Tibial nerve (tissue), 4 donors: ENCODE measurements around the gene SYNM. TPM values are rescaled to one million over a fixed set of nuclear protein-coding genes. Genes with fewer than 3 reads are reported as not detected.

Experiments used
- DNase-seq, 2 donors: peaks; one replicate each; pipeline ENCODE4 v3.0.0-alpha.2; 2019; ENCODE audit warnings: low spot score in 2 of 2
- H3K27ac ChIP-seq, 4 donors: fragments of 200-600 bp; sonication (generic) in 3 of 4; one replicate each; pipeline ENCODE4 v1.5.1; 2017 to 2019; ENCODE audit warnings: mild to moderate bottlenecking in 1 of 4
- H3K27me3 ChIP-seq, 2 donors: fragments of 200-600 bp; sonication (generic) in 1 of 2; one replicate each; pipeline versions ENCODE4 v1.5.1 to v1.6.0; 2017 to 2019
- H3K36me3 ChIP-seq, 3 donors: fragments of 200-600 bp; sonication (generic); one replicate each; pipeline ENCODE4 v1.5.1; 2018 to 2019
- H3K4me1 ChIP-seq, 4 donors: fragments of 200-600 bp; sonication (generic) in 3 of 4; one replicate each; pipeline ENCODE4 v1.5.1; 2017 to 2019
- H3K4me3 ChIP-seq, 4 donors: fragments of 200-600 bp; sonication (generic) in 3 of 4; one replicate each; pipeline ENCODE4 v1.5.1; 2017 to 2019; ENCODE audit warnings: mild to moderate bottlenecking in 1 of 4, moderate library complexity in 1 of 4
- H3K9me3 ChIP-seq, 4 donors: fragments of 200-600 bp; sonication (generic) in 3 of 4; one replicate each; pipeline ENCODE4 v1.5.1; 2017 to 2019
- CTCF ChIP-seq, 5 experiments: fragments of 200-600 bp in 3 of 5; fragments of 450-650 bp in 2 of 5; sonication (generic) in 3 of 5; IDR thresholded peaks; one replicate each; pipeline ENCODE4 v1.5.1; 2016 to 2019; ENCODE audit warnings: antibody characterized with exemption in 5 of 5, mild to moderate bottlenecking in 3 of 5, moderate library complexity in 2 of 5
- EP300 ChIP-seq, 2 donors: sonication (generic); formaldehyde crosslinking; IDR thresholded peaks; one replicate each; pipeline ENCODE4 v1.6.1; 2017; ENCODE audit warnings: antibody characterized with exemption in 2 of 2, mild to moderate bottlenecking in 1 of 2
- POLR2A ChIP-seq, 2 donors: fragments of 450-650 bp; IDR thresholded peaks; one replicate each; pipeline ENCODE4 v1.6.1; 2017; ENCODE audit warnings: antibody characterized with exemption in 2 of 2, mild to moderate bottlenecking in 2 of 2, moderate library complexity in 2 of 2
- WGBS, 2 donors: methylation state at CpG; one replicate each; pipeline ENCODE4 v1.1.5; 2018; 5-methylcytosine and 5-hydroxymethylcytosine counted together
- total RNA-seq, 4 donors: library from RNA; depleted of rRNA; stranded (reverse); fragments of >200 nt; gene quantifications; one replicate each; pipeline ENCODE4 v1.1.0, GENCODE V29; 2016

Gene SYNM
- total RNA-seq, 4 donors from 2014 or later = 26.4 to 47.0 (median 29.6) TPM

- no peaks in the 10 kb centered on the region for H3K4me1 ChIP-seq
- TF ChIP-seq CTCF (IDR thresholded peaks at IDR 0.05) (no peak), EP300 (IDR thresholded peaks at IDR 0.05) (no peak), POLR2A (IDR thresholded peaks at IDR 0.05) (no peak)
- no peak for DNase-seq
- no peaks in the 10 kb centered on the region for H3K9me3 ChIP-seq
- 52 to 55% methylated on average over 3 of the region's 3 CpGs for WGBS, 2 donors
- H3K36me3 ChIP-seq = no peaks in the 10 kb centered on the region
- no peak overlapping the region for H3K4me3 ChIP-seq
- no peak overlapping the region for H3K27ac ChIP-seq
- no peaks in the 10 kb centered on the region for H3K27me3 ChIP-seq
Measured at GRCh38 chr15:99090011-99090699, 14.7 kb upstream of the SYNM start.

- no peak overlapping the region for H3K4me3 ChIP-seq
- H3K9me3 ChIP-seq = no peaks in the 10 kb centered on the region
- H3K27me3 ChIP-seq = no peaks in the 10 kb centered on the region
- TF ChIP-seq CTCF (IDR thresholded peaks at IDR 0.05) = no peak
- WGBS, 2 donors = 93 to 100% methylated on average over 1 of the region's 1 CpG
- DNase-seq = no peak
- H3K27ac ChIP-seq = no peak overlapping the region
- no peaks in the 10 kb centered on the region for H3K4me1 ChIP-seq
- H3K36me3 ChIP-seq = no peaks in the 10 kb centered on the region
Measured at GRCh38 chr15:99090938-99091337, 13.9 kb upstream of the SYNM start.

- DNase-seq = no peak
- H3K27ac ChIP-seq = no peak overlapping the region
- H3K27me3 ChIP-seq = no peaks in the 10 kb centered on the region
- no peaks in the 10 kb centered on the region for H3K9me3 ChIP-seq
- 90 to 92% methylated on average over 13 of the region's 13 CpGs for WGBS, 2 donors
- no peaks in the 10 kb centered on the region for H3K36me3 ChIP-seq
- TF ChIP-seq CTCF (IDR thresholded peaks at IDR 0.05) = no peak
- TF ChIP-seq EP300 (IDR thresholded peaks at IDR 0.05) = no peak
- no peak for TF ChIP-seq POLR2A (IDR thresholded peaks at IDR 0.05)
- no peak overlapping the region for H3K4me3 ChIP-seq
- no peaks in the 10 kb centered on the region for H3K4me1 ChIP-seq
Measured at GRCh38 chr15:99092554-99093172, 12.2 kb upstream of the SYNM start.

GRCh38 chr15:99095626-99096025 lies 9.3 kb upstream of the SYNM start:
- Histone ChIP-seq H3K4me3 (no peak overlapping the region), H3K4me1 (peaks cover 0 to 6% (median 0%) of the 10 kb centered on the region in 4 donors), H3K27ac (no peak overlapping the region), H3K36me3 (no peaks in the 10 kb centered on the region), H3K27me3 (peaks cover 0 to 3% of the 10 kb centered on the region in 2 donors), H3K9me3 (no peaks in the 10 kb centered on the region)
- TF ChIP-seq EP300 (IDR thresholded peaks at IDR 0.05) (no peak), CTCF (IDR thresholded peaks at IDR 0.05) (no peak), POLR2A (IDR thresholded peaks at IDR 0.05) (no peak)
- no peak for DNase-seq
- WGBS, 2 donors = 46 to 56% methylated on average over 3 of the region's 3 CpGs

GRCh38 chr15:99096173-99096893 lies 8.5 kb upstream of the SYNM start:
- Histone ChIP-seq H3K27me3 (peaks cover 0 to 6% of the 10 kb centered on the region in 2 donors), H3K27ac (no peak overlapping the region), H3K4me3 (no peak overlapping the region), H3K9me3 (no peaks in the 10 kb centered on the region), H3K4me1 (peaks cover 0 to 9% (median 0%) of the 10 kb centered on the region in 4 donors), H3K36me3 (no peaks in the 10 kb centered on the region)
- WGBS, 2 donors = 91 to 92% methylated on average over 11 of the region's 11 CpGs
- no peak for DNase-seq
- TF ChIP-seq EP300 (IDR thresholded peaks at IDR 0.05) = no peak
- no peak for TF ChIP-seq CTCF (IDR thresholded peaks at IDR 0.05)
- TF ChIP-seq POLR2A (IDR thresholded peaks at IDR 0.05) = no peak
